HEK293 (cell line): Measurements from ENCODE around the gene TNFRSF21.

Experiments
- CTCF ChIA-PET: fragments of 350-600 bp; formaldehyde crosslinking; extraction: SDS; loops from one replicate; lab custom pipeline; 2021; ENCODE audit warnings: antibody characterized with exemption; lab: Yijun Ruan, JAX
- POLR2A ChIA-PET: fragments of 300-600 bp; formaldehyde crosslinking; extraction: SDS; loops from one replicate; lab custom pipeline; 2020; ENCODE audit warnings: antibody characterized with exemption, inconsistent platforms; lab: Yijun Ruan, JAX
- H3K27ac ChIP-seq: fragments of 200-500 bp; sonication (Bioruptor generic); 2 replicates; pipeline ENCODE4 v1.5.1; 2014; ENCODE audit warnings: low read depth, low read length, control low read depth, inconsistent platforms; ENCODE audit errors: extremely low read depth
- H3K36me3 ChIP-seq, 2 experiments: fragments of 200-500 bp in 1 of 2; sonication (Bioruptor generic) in 1 of 2; 1 replicate in 1 of 2; 2 replicates in 1 of 2; pipeline ENCODE4 v1.5.1; 2014 to 2017; ENCODE audit warnings: inconsistent platforms in 2 of 2, low read length in 2 of 2; ENCODE audit not compliant: control insufficient read depth in 2 of 2, insufficient read depth in 1 of 2
- H3K4me1 ChIP-seq: fragments of 200-500 bp; sonication (Bioruptor generic); 2 replicates; pipeline ENCODE4 v1.5.1; 2014; ENCODE audit warnings: mild to moderate bottlenecking, low read length, inconsistent platforms; ENCODE audit not compliant: control insufficient read depth, insufficient read depth
- H3K4me3 ChIP-seq: 2 replicates; pipeline ENCODE4 v1.5.1; 2011; ENCODE audit warnings: low read depth, mild to moderate bottlenecking, control low read depth, low read length, moderate library complexity
- H3K9me3 ChIP-seq: fragments of 200-500 bp; sonication (Bioruptor generic); 2 replicates; pipeline ENCODE4 v1.5.1; 2014; ENCODE audit warnings: low read depth, low read length, inconsistent platforms; ENCODE audit not compliant: control insufficient read depth, insufficient read depth
- HOXC10 ChIP-seq: sonication (generic); formaldehyde crosslinking; IDR thresholded peaks from 2 replicates; pipeline ENCODE4 v1.8.1; 2023; ENCODE audit warnings: mild to moderate bottlenecking, missing genetic modification reagents
- KLF10 ChIP-seq: fragments of 450-650 bp; IDR thresholded peaks from 2 replicates; pipeline ENCODE4 v1.5.1; 2018; ENCODE audit warnings: missing biosample characterization, mild to moderate bottlenecking, missing genetic modification characterization
- TRIM28 ChIP-seq: IDR thresholded peaks from 2 replicates; pipeline ENCODE4 v1.6.1; 2011; ENCODE audit warnings: low read length, control low read depth, borderline replicate concordance
- YY1 ChIP-seq: fragments of 450-650 bp; formaldehyde crosslinking; IDR thresholded peaks from 2 replicates; pipeline ENCODE4 v1.5.1; 2018; ENCODE audit warnings: missing biosample characterization, missing genetic modification characterization
- YY2 ChIP-seq: fragments of 450-650 bp; formaldehyde crosslinking; IDR thresholded peaks from 2 replicates; pipeline ENCODE4 v1.5.1; 2016; ENCODE audit warnings: missing biosample characterization, missing genetic modification characterization
- ZBTB48 ChIP-seq: fragments of 450-650 bp; formaldehyde crosslinking; IDR thresholded peaks from 2 replicates; pipeline ENCODE4 v1.5.1; 2016; ENCODE audit warnings: missing biosample characterization, missing genetic modification characterization
- ZBTB49 ChIP-seq: fragments of 450-650 bp; formaldehyde crosslinking; IDR thresholded peaks from 2 replicates; pipeline ENCODE4 v1.5.1; 2016; ENCODE audit warnings: missing biosample characterization, missing genetic modification characterization, low read depth
- ZBTB8A ChIP-seq: fragments of 450-650 bp; formaldehyde crosslinking; IDR thresholded peaks from 2 replicates; pipeline ENCODE4 v1.5.1; 2016; ENCODE audit warnings: missing biosample characterization, missing genetic modification characterization
- ZNF114 ChIP-seq: fragments of 450-650 bp; formaldehyde crosslinking; IDR thresholded peaks from 2 replicates; pipeline ENCODE4 v1.5.0; 2017; ENCODE audit warnings: missing biosample characterization, missing genetic modification characterization
- ZNF132 ChIP-seq: fragments of 450-650 bp; formaldehyde crosslinking; IDR thresholded peaks from 2 replicates; pipeline ENCODE4 v1.5.1; 2017; ENCODE audit warnings: missing biosample characterization, missing genetic modification characterization, borderline replicate concordance
- ZNF133 ChIP-seq: fragments of 450-650 bp; formaldehyde crosslinking; IDR thresholded peaks from 2 replicates; pipeline ENCODE4 v1.5.1; 2016; ENCODE audit warnings: missing biosample characterization, missing genetic modification characterization
- ZNF138 ChIP-seq: fragments of 450-650 bp; formaldehyde crosslinking; IDR thresholded peaks from 2 replicates; pipeline ENCODE4 v1.5.1; 2016; ENCODE audit warnings: missing biosample characterization, missing genetic modification characterization, borderline replicate concordance
- ZNF157 ChIP-seq: fragments of 450-650 bp; formaldehyde crosslinking; IDR thresholded peaks from 2 replicates; pipeline ENCODE4 v1.5.1; 2016; ENCODE audit warnings: missing biosample characterization, missing genetic modification characterization
- ZNF239 ChIP-seq: fragments of 450-650 bp; formaldehyde crosslinking; IDR thresholded peaks from 2 replicates; pipeline ENCODE4 v1.5.1; 2016; ENCODE audit warnings: missing biosample characterization, missing genetic modification characterization
- ZNF248 ChIP-seq: fragments of 450-650 bp; formaldehyde crosslinking; IDR thresholded peaks from 2 replicates; pipeline ENCODE4 v1.5.1; 2017; ENCODE audit warnings: missing biosample characterization, missing genetic modification characterization
- ZNF274 ChIP-seq, 2 experiments: fragments of 200-500 bp in 1 of 2; fragments of 450-650 bp in 1 of 2; sonication (Bioruptor generic) in 1 of 2; formaldehyde crosslinking in 1 of 2; IDR thresholded peaks; 2 replicates each; pipeline versions ENCODE4 v1.5.1 to v1.6.1; 2014 to 2016; ENCODE audit warnings: borderline replicate concordance in 1 of 2, inconsistent platforms in 1 of 2, low read length in 1 of 2, missing biosample characterization in 1 of 2, missing genetic modification characterization in 1 of 2
- ZNF280C ChIP-seq: fragments of 450-650 bp; formaldehyde crosslinking; IDR thresholded peaks from 2 replicates; pipeline ENCODE4 v1.5.1; 2016; ENCODE audit warnings: missing biosample characterization, missing genetic modification characterization
- ZNF335 ChIP-seq: fragments of 450-650 bp; formaldehyde crosslinking; conservative IDR thresholded peaks from 2 replicates; pipeline ENCODE4 v1.5.1; 2016; ENCODE audit warnings: missing biosample characterization, missing genetic modification characterization
- ZNF394 ChIP-seq: fragments of 450-650 bp; formaldehyde crosslinking; IDR thresholded peaks from 2 replicates; pipeline ENCODE4 v1.5.1; 2016; ENCODE audit warnings: missing biosample characterization, missing genetic modification characterization, mild to moderate bottlenecking, moderate library complexity, borderline replicate concordance
- ZNF433 ChIP-seq: fragments of 450-650 bp; formaldehyde crosslinking; IDR thresholded peaks from 2 replicates; pipeline ENCODE4 v1.5.1; 2016; ENCODE audit warnings: missing biosample characterization, missing genetic modification characterization, low read depth
- ZNF510 ChIP-seq: fragments of 450-650 bp; formaldehyde crosslinking; IDR thresholded peaks from 2 replicates; pipeline ENCODE4 v1.5.1; 2018; ENCODE audit warnings: mild to moderate bottlenecking, missing genetic modification characterization, missing biosample characterization; ENCODE audit not compliant: insufficient replicate concordance
- ZNF513 ChIP-seq: fragments of 450-650 bp; IDR thresholded peaks from 2 replicates; pipeline ENCODE4 v1.5.1; 2018; ENCODE audit warnings: missing biosample characterization, missing genetic modification characterization
- ZNF514 ChIP-seq: fragments of 450-650 bp; formaldehyde crosslinking; IDR thresholded peaks from 2 replicates; pipeline ENCODE4 v1.5.1; 2016; ENCODE audit warnings: missing biosample characterization, missing genetic modification characterization
- ZNF544 ChIP-seq: fragments of 450-650 bp; formaldehyde crosslinking; IDR thresholded peaks from 2 replicates; pipeline ENCODE4 v1.5.0; 2017; ENCODE audit warnings: missing biosample characterization, missing genetic modification characterization
- ZNF585B ChIP-seq: fragments of 450-650 bp; formaldehyde crosslinking; IDR thresholded peaks from 2 replicates; pipeline ENCODE4 v1.5.1; 2016; ENCODE audit warnings: missing biosample characterization, missing genetic modification characterization
- ZNF639 ChIP-seq: fragments of 450-650 bp; formaldehyde crosslinking; IDR thresholded peaks from 2 replicates; pipeline ENCODE4 v1.5.1; 2016; ENCODE audit warnings: missing biosample characterization, missing genetic modification characterization
- ZNF664 ChIP-seq: fragments of 450-650 bp; formaldehyde crosslinking; IDR thresholded peaks from 2 replicates; pipeline ENCODE4 v1.5.1; 2016; ENCODE audit warnings: missing biosample characterization, missing genetic modification characterization
- ZNF707 ChIP-seq: fragments of 450-650 bp; formaldehyde crosslinking; IDR thresholded peaks from 2 replicates; pipeline ENCODE4 v1.5.1; 2016; ENCODE audit warnings: missing biosample characterization, missing genetic modification characterization
- ZNF768 ChIP-seq: fragments of 450-650 bp; formaldehyde crosslinking; IDR thresholded peaks from 2 replicates; pipeline ENCODE4 v1.5.1; 2018; ENCODE audit warnings: missing biosample characterization, mild to moderate bottlenecking, missing genetic modification characterization
- ZNF830 ChIP-seq: fragments of 450-650 bp; IDR thresholded peaks from 2 replicates; pipeline ENCODE4 v1.5.0; 2018; ENCODE audit warnings: missing biosample characterization, missing genetic modification characterization, low read depth, mild to moderate bottlenecking, moderate library complexity

The TNFRSF21 gene

GRCh38 chr6:47319382-47319781 lies 9.7 kb upstream of the TNFRSF21 start:
- H3K27ac ChIP-seq, result no peak overlapping the region
- no peak overlapping the region for H3K4me3 ChIP-seq
- ChIA-PET CTCF (interaction anchor here (0.6 to 1.2 kb wide), 2 partner anchors 35 to 221 kb away, joined by 3 to 4 read pairs; no protein-coding TSS in a partner anchor), POLR2A (no interaction called here)
- H3K4me1 ChIP-seq, result no peaks in the 10 kb centered on the region
- no peak for TF ChIP-seq KLF10 (tag by site-specific recombination)
- no peak for TF ChIP-seq ZNF707
- no peak for TF ChIP-seq ZNF157 (tag by site-specific recombination)
- no peak for TF ChIP-seq ZNF114 (tag by site-specific recombination)
- TF ChIP-seq ZNF664, result no peak
- TF ChIP-seq ZNF433 (tag by site-specific recombination), result no peak
- no peak for TF ChIP-seq ZNF830 (tag by site-specific recombination)
- TF ChIP-seq ZNF394, result no peak
- TF ChIP-seq ZNF514 (tag by site-specific recombination), result no peak
- no peak for TF ChIP-seq YY2
- no peak for TF ChIP-seq TRIM28
- no peak for TF ChIP-seq ZNF274 (IDR thresholded peaks at IDR 0.05; ENCODE audit: low read length)
- no peak for TF ChIP-seq ZNF274 (tag by site-specific recombination; IDR thresholded peaks at IDR 0.05; ENCODE audit: borderline replicate concordance)
- no peak for TF ChIP-seq YY1 (tag by site-specific recombination)
- no peak for TF ChIP-seq ZNF544 (tag by site-specific recombination)
- no peak for TF ChIP-seq ZBTB48
- TF ChIP-seq ZNF280C (tag by site-specific recombination), result no peak
- no peak for TF ChIP-seq ZBTB49 (tag by site-specific recombination)
- TF ChIP-seq ZNF585B (tag by site-specific recombination), result no peak
- no peaks in the 10 kb centered on the region for H3K36me3 ChIP-seq
- H3K9me3 ChIP-seq, result no peaks in the 10 kb centered on the region

GRCh38 chr6:47318236-47318989 lies 8.7 kb upstream of the TNFRSF21 start:
- no peaks in the 10 kb centered on the region for H3K36me3 ChIP-seq
- H3K4me1 ChIP-seq, result no peaks in the 10 kb centered on the region
- TF ChIP-seq ZNF239, result no peak
- TF ChIP-seq ZNF768 (tag by site-specific recombination), result no peak
- TF ChIP-seq ZNF132, result no peak
- no peak for TF ChIP-seq HOXC10 (CRISPR knock-in tag)
- TF ChIP-seq ZNF138 (tag by site-specific recombination), result no peak
- no peak for TF ChIP-seq ZNF133 (tag by site-specific recombination)
- no peak for TF ChIP-seq ZNF639
- no peak for TF ChIP-seq ZNF510
- no peak for TF ChIP-seq ZNF513 (tag by site-specific recombination)
- TF ChIP-seq ZNF335 (tag by site-specific recombination), result no peak
- no peak for TF ChIP-seq ZNF248 (tag by site-specific recombination)
- TF ChIP-seq ZBTB8A (tag by site-specific recombination), result no peak
- TF ChIP-seq, all 188 proteins: peak for 0
- CTCF ChIA-PET, result interaction anchor here (0.6 kb wide), 2 partner anchors 8 to 12 kb away, joined by 4 read pairs; partner anchors contain the start of gene TNFRSF21
- no peak overlapping the region for H3K4me3 ChIP-seq
- no peaks in the 10 kb centered on the region for H3K9me3 ChIP-seq
- POLR2A ChIA-PET, result interaction anchor here (0.6 kb wide), 1 partner anchor 1115 kb away, joined by 3 read pairs; no protein-coding TSS in a partner anchor
- H3K27ac ChIP-seq, result no peak overlapping the region
